B cell (primary cell): ENCODE data around the gene THAP8. TPM values are rescaled to one million over a fixed set of nuclear protein-coding genes. Genes with fewer than 3 reads are reported as not detected.

ENCODE experiments used
- ATAC-seq: fragments of 200-7000 bp; cut with Tn5 transposase; one replicate; pipeline ENCODE4 v1.10.0; 2021; ENCODE audit warnings: low read depth, mild to moderate bottlenecking, moderate number of reproducible peaks, moderate library complexity
- CTCF ChIA-PET: fragments of 350-600 bp; sonication (Branson Sonifier 250); formaldehyde crosslinking; loops from one replicate; lab custom pipeline; 2021; ENCODE audit warnings: antibody characterized with exemption, inconsistent platforms; lab: Charles Lee
- POLR2A ChIA-PET: fragments of 350-600 bp; sonication (Branson Sonifier 250); formaldehyde crosslinking; loops from one replicate; lab custom pipeline; 2021; ENCODE audit warnings: antibody characterized with exemption; lab: Charles Lee
- DNase-seq: peaks from one replicate; pipeline ENCODE4 v3.0.0; 2013
- H2AFZ ChIP-seq: 2 replicates; pipeline ENCODE4 v1.6.1; 2012; ENCODE audit warnings: mild to moderate bottlenecking, low read depth, low read length; ENCODE audit not compliant: insufficient read depth, poor library complexity, severe bottlenecking
- H3K27ac ChIP-seq, 2 donors: 1 replicate in 1 of 2; 2 replicates in 1 of 2; pipeline ENCODE4 v1.5.1; 2012 to 2013; ENCODE audit warnings: low read length in 2 of 2, mild to moderate bottlenecking in 2 of 2, moderate library complexity in 1 of 2
- H3K27me3 ChIP-seq, 4 experiments: fragments of 200-600 bp in 1 of 4; sonication (generic) in 1 of 4; replicated peaks in 1 of 4; 1 replicate in 2 of 4; 2 replicates in 2 of 4; pipeline versions ENCODE4 v1.6.1 to v1.7.0; 2013 to 2016; ENCODE audit warnings: low read length in 3 of 4, mild to moderate bottlenecking in 2 of 4, mixed read lengths in 1 of 4, moderate library complexity in 1 of 4; ENCODE audit not compliant: insufficient read depth in 4 of 4, control insufficient read depth in 3 of 4; ENCODE audit errors: control extremely low read depth in 1 of 4
- H3K36me3 ChIP-seq, 2 experiments: replicated peaks in 1 of 2; 1 replicate in 1 of 2; 2 replicates in 1 of 2; pipeline versions ENCODE4 v1.6.1 to v1.7.1; 2013; ENCODE audit warnings: low read length in 1 of 2; ENCODE audit not compliant: insufficient read depth in 2 of 2, control insufficient read depth in 1 of 2; ENCODE audit errors: control extremely low read depth in 1 of 2, extremely low read depth in 1 of 2
- H3K4me1 ChIP-seq, 2 donors: fragments of 200-600 bp in 1 of 2; sonication (generic) in 1 of 2; 1 replicate in 1 of 2; 2 replicates in 1 of 2; pipeline versions ENCODE4 v1.5.1 to v1.6.1; 2013 to 2017; ENCODE audit warnings: low read length in 2 of 2; ENCODE audit not compliant: control insufficient read depth in 2 of 2, insufficient read depth in 2 of 2
- H3K4me2 ChIP-seq: replicated peaks from 2 replicates; pipeline ENCODE3; 2012; ENCODE audit warnings: mild to moderate bottlenecking, low read depth, low read length; ENCODE audit not compliant: poor library complexity, severe bottlenecking
- H3K4me3 ChIP-seq, 5 experiments: fragments of 200-600 bp in 1 of 5; sonication (generic) in 1 of 5; 1 replicate in 3 of 5; 2 replicates in 2 of 5; pipeline versions ENCODE4 v1.5.1 to v1.7.0; 2011 to 2016; ENCODE audit warnings: low read length in 4 of 5, mild to moderate bottlenecking in 4 of 5, low read depth in 2 of 5, control low read depth in 1 of 5, moderate library complexity in 1 of 5; ENCODE audit not compliant: insufficient read depth in 1 of 5; ENCODE audit errors: control extremely low read depth in 1 of 5, extremely low read depth in 1 of 5
- H3K79me2 ChIP-seq: fragments of 200-600 bp; sonication (generic); one replicate; pipeline ENCODE4 v1.6.0; 2016; ENCODE audit warnings: low read length; ENCODE audit not compliant: control insufficient read depth, insufficient read depth
- H3K9ac ChIP-seq: fragments of 200-600 bp; sonication (generic); 2 replicates; pipeline ENCODE4 v1.6.1; 2017; ENCODE audit warnings: mild to moderate bottlenecking, low read length, moderate library complexity
- H3K9me3 ChIP-seq, 3 donors: one replicate each; pipeline versions ENCODE4 v1.6.1 to v1.7.1; 2013; ENCODE audit warnings: low read length in 2 of 3; ENCODE audit not compliant: control insufficient read depth in 2 of 3, insufficient read depth in 1 of 3; ENCODE audit errors: control extremely low read depth in 1 of 3
- H4K20me1 ChIP-seq: 2 replicates; pipeline ENCODE4 v1.6.0; 2012; ENCODE audit warnings: mild to moderate bottlenecking, low read length; ENCODE audit not compliant: insufficient read depth, control insufficient read depth, poor library complexity, severe bottlenecking
- H3K27ac Mint-ChIP-seq: one replicate; pipeline ENCODE4 v1.8.0; 2021; ENCODE audit warnings: mixed read lengths
- H3K27me3 Mint-ChIP-seq: one replicate; pipeline ENCODE4 v1.8.0; 2021; ENCODE audit warnings: mixed read lengths
- H3K4me1 Mint-ChIP-seq: one replicate; pipeline ENCODE4 v1.8.0; 2021; ENCODE audit warnings: mixed read lengths
- H3K4me3 Mint-ChIP-seq: one replicate; pipeline ENCODE4 v1.8.0; 2021; ENCODE audit warnings: mixed read lengths
- H3K9me3 Mint-ChIP-seq: one replicate; pipeline ENCODE4 v1.8.0; 2022; ENCODE audit warnings: mixed read lengths; ENCODE audit not compliant: insufficient read depth
- EZH2 ChIP-seq: IDR thresholded peaks from 2 replicates; pipeline ENCODE4 v1.6.1; 2012; ENCODE audit warnings: borderline replicate concordance, low read depth, mild to moderate bottlenecking, moderate library complexity, low read length; ENCODE audit not compliant: insufficient read depth, poor library complexity, severe bottlenecking
- WGBS: methylation state at CpG from one replicate; pipeline ENCODE4 v1.1.5; 2013; ENCODE audit warnings: missing lambda C conversion rate; ENCODE audit not compliant: insufficient coverage; 5-methylcytosine and 5-hydroxymethylcytosine counted together
- intact Hi-C: fragments of 100-400 bp; cut with micrococcal nuclease; formaldehyde crosslinking; loops from one replicate; pipeline ENCODE4 v1.10.0; 2022
- polyA plus RNA-seq: library from polyadenylated mRNA; depleted of rRNA; stranded (reverse); fragments of >200 nt; gene quantifications from 2 replicates; pipeline ENCODE4 v1.2.3, GENCODE V29; 2012
- total RNA-seq, 2 donors: library from RNA; stranded (reverse); fragments of 120-200 nt in 1 of 2; gene quantifications; 1 replicate in 1 of 2; 2 replicates in 1 of 2; pipeline versions ENCODE4 v1.2.3 to v1.2.4, GENCODE V29; 2013 to 2022
- TF ChIP-seq, protein P1 (sequence below): fragments of 200-600 bp; IDR thresholded peaks from one replicate; pipeline ENCODE4 v1.8.0; 2022; ENCODE audit warnings: antibody characterized with exemption, mild to moderate bottlenecking

THAP8 gene
- total and polyA plus RNA-seq, 2 donors (not counting 1 experiment from before 2014, with no cell fraction given) = 4.5 to 5.7 TPM

DNA sequence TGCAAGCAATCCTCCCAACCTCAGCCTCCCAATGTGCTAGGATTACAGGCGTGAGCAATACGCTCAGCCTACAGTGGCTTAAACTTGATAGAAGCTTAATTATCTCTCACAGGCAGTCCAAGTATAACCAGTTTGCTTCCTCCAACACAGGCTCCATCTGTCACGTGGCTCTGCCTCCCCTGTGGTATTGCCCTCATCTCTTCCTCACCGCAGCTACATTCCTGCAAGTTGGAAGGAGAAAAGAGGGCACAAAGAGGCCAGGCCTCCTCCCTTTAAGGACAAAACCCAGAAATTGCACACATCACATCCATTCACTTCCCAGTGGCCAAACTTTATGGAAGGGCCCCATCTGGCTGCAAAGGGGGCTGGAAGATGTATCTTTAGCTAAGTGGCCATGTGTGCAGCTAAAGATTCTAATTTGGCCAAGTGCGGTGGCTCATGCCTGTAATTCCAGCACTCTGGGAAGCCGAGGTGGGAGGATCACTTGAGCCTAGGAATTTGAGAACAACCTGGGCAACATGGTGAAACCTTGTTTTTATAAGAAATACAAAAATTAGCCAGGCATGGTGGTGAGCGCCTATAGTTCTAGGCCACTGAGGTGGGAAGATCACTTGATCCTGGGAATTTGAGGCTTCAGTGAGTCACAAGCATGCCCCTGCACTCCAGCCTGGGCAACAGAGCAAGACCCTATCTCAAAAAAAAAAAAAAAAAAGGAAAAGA is 62.2 kb downstream of the THAP8 start:
- H3K27ac Mint-ChIP-seq = no peak overlapping the region
- H3K9me3 Mint-ChIP-seq = no peaks in the 10 kb centered on the region
- H3K4me3 Mint-ChIP-seq = no peak overlapping the region
- ChIA-PET POLR2A (interaction anchor here (0.6 kb wide), 1 partner anchor 11 kb away, joined by 3 read pairs; no protein-coding TSS in a partner anchor), CTCF (interaction anchor here (0.7 kb wide), 1 partner anchor 11 kb away, joined by 3 read pairs; no protein-coding TSS in a partner anchor)
- no peak overlapping the region for H3K27ac ChIP-seq
- no peak for TF ChIP-seq EZH2
- TF ChIP-seq, protein P1, sequence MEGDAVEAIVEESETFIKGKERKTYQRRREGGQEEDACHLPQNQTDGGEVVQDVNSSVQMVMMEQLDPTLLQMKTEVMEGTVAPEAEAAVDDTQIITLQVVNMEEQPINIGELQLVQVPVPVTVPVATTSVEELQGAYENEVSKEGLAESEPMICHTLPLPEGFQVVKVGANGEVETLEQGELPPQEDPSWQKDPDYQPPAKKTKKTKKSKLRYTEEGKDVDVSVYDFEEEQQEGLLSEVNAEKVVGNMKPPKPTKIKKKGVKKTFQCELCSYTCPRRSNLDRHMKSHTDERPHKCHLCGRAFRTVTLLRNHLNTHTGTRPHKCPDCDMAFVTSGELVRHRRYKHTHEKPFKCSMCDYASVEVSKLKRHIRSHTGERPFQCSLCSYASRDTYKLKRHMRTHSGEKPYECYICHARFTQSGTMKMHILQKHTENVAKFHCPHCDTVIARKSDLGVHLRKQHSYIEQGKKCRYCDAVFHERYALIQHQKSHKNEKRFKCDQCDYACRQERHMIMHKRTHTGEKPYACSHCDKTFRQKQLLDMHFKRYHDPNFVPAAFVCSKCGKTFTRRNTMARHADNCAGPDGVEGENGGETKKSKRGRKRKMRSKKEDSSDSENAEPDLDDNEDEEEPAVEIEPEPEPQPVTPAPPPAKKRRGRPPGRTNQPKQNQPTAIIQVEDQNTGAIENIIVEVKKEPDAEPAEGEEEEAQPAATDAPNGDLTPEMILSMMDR = no peak
- H3K4me1 Mint-ChIP-seq = peaks cover 24% of the 10 kb centered on the region
- H3K4me1 ChIP-seq = peaks cover 18 to 30% of the 10 kb centered on the region in 2 donors
- no peak overlapping the region for H3K9ac ChIP-seq
- no peak overlapping the region for H3K4me2 ChIP-seq
- no peaks in the 10 kb centered on the region for H3K27me3 Mint-ChIP-seq
- 93% methylated on average over 6 of the region's 7 CpGs for WGBS
- H2AFZ ChIP-seq = no peak overlapping the region
- no peak for ATAC-seq
- no peaks in the 10 kb centered on the region for H3K36me3 ChIP-seq
- no peak overlapping the region for H3K4me3 ChIP-seq
- intact Hi-C loops = loop anchor here (10.0 kb wide), 1 partner anchor 583 kb away; the partner anchor contains the start of gene ZNF529
- DNase-seq = no peak
- H3K79me2 ChIP-seq = peaks cover 24% of the 10 kb centered on the region
- H3K9me3 ChIP-seq = peaks cover 0 to 13% (median 0%) of the 10 kb centered on the region in 3 donors
- H4K20me1 ChIP-seq = peaks cover 18% of the 10 kb centered on the region
- H3K27me3 ChIP-seq = peaks cover 0 to 4% (median 0%) of the 10 kb centered on the region in 4 experiments
